ENCODE data around the gene GPRASP1. TPM values are rescaled to one million over a fixed set of nuclear protein-coding genes. Genes with fewer than 3 reads are reported as not detected.

Gene GPRASP1, protein sequence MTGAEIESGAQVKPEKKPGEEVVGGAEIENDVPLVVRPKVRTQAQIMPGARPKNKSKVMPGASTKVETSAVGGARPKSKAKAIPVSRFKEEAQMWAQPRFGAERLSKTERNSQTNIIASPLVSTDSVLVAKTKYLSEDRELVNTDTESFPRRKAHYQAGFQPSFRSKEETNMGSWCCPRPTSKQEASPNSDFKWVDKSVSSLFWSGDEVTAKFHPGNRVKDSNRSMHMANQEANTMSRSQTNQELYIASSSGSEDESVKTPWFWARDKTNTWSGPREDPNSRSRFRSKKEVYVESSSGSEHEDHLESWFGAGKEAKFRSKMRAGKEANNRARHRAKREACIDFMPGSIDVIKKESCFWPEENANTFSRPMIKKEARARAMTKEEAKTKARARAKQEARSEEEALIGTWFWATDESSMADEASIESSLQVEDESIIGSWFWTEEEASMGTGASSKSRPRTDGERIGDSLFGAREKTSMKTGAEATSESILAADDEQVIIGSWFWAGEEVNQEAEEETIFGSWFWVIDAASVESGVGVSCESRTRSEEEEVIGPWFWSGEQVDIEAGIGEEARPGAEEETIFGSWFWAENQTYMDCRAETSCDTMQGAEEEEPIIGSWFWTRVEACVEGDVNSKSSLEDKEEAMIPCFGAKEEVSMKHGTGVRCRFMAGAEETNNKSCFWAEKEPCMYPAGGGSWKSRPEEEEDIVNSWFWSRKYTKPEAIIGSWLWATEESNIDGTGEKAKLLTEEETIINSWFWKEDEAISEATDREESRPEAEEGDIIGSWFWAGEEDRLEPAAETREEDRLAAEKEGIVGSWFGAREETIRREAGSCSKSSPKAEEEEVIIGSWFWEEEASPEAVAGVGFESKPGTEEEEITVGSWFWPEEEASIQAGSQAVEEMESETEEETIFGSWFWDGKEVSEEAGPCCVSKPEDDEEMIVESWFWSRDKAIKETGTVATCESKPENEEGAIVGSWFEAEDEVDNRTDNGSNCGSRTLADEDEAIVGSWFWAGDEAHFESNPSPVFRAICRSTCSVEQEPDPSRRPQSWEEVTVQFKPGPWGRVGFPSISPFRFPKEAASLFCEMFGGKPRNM (N-terminal part only)
- 0.55 and 0.62 TPM in 2 replicates for total RNA-seq

DNA sequence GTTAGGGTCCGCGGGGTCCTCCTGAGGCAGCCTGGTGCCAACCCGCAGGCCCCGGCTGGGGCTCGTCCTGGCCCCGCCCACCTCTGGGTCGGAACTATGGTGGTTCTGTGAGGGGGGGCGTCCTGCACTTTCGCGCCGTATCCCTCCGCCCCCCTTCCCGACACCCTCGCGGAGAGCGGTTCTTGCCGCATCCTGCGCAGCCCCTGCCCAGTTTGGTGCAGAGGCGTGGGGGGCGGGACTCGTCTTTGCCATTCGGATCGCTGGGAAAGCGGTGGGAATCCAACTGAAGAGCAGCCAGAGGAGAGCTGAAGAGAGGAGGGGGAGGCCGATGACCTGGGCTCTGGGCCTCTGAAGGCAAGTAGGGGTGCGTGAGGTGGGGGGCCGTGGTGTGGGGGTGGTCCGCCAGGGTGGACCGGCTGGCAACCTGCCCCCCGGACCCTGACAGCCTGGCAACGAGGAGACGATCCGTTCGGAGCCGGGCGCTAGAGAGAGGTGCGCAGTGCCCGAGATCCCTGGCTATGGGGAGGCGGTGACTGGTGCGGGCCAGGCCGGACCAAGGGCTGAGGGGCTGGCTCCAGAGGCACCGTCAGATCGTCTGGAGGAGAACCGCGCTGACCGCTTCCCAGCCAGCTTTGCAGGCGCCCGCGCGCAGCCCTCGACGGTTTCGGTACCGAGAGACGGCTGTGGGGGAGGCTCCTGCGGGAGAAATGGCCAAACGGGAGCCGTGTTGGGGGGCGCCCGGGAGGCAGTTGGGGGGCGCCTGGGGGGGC is at the start of gene GPRASP1:
Gene GPRASP1 (plus strand): TSS at position 242 of the 770 bp plus-strand sequence. CDS start 2,431 bp downstream, outside the sequence.
- H3K4me3 Mint-ChIP-seq (ENCODE audit: low read depth), result peak within 1 kb of the TSS; percentile 81
- H3K9me3 Mint-ChIP-seq, result no peaks in the 10 kb centered on the region
- H3K27ac Mint-ChIP-seq, result peak within 1 kb of the TSS; percentile 65
- intact Hi-C loops (cut with micrococcal nuclease), result loop anchor here (2.0 kb wide), 1 partner anchor 53 kb away; the partner anchor contains the start of gene ARMCX5
- DNase-seq (ENCODE audit: low spot score), result no peak
- H3K4me1 Mint-ChIP-seq (ENCODE audit: low read depth), result peaks cover 11% of the 10 kb centered on the region
- H3K36me3 Mint-ChIP-seq (ENCODE audit: low read depth), result no peaks in the 10 kb centered on the region
- peaks cover 12% of the 10 kb centered on the region for H3K27me3 Mint-ChIP-seq (ENCODE audit: low read depth)

DNA sequence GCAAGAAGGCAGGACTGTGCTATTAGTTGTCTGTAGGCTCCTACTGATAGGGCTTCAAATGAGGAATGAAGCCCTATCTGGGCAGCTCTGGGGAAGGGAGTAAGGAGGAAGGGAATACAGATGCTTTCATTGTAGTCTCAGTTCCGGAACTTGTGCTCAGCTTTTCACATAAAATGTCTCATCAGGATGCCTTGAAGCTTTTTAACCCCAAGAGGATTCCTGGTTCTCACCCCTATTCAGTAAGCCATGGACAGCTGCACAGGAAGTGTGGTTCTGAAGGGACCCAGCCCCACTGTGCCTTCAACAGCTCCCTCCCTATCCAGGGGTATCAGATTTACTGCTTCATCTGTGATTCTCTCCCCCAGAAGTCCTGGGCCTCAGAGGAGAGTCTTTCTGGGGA is 47.0 kb upstream of the GPRASP1 start:
- Mint-ChIP-seq H3K36me3 (ENCODE audit: low read depth) (peaks cover 24% of the 10 kb centered on the region), H3K4me1 (ENCODE audit: low read depth) (peaks cover 8% of the 10 kb centered on the region), H3K27me3 (ENCODE audit: low read depth) (no peaks in the 10 kb centered on the region), H3K27ac (no peak overlapping the region), H3K4me3 (ENCODE audit: low read depth) (no peak overlapping the region), H3K9me3 (no peaks in the 10 kb centered on the region)
- intact Hi-C loops (cut with micrococcal nuclease), result no loop called here
- DNase-seq (ENCODE audit: low spot score), result no peak

DNA sequence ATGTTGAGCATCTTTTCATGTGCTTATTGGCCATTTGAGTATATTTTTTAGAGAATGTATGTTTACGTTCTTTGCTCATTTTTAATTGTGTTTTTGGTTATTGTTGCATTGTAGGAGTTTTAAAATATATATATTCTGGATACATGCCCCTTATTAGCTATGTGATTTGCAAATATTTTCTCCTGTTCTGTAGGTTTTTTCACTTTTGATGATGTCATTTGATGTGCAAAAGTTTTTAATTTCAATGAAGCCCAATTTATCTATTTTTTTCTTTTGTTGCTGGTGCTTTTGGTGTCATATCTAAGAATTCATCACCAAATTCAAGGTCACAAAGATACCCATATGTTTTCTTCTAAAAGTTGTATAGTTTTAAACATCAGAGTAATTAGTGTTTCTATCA is 45.2 kb upstream of the GPRASP1 start:
- Mint-ChIP-seq H3K36me3 (ENCODE audit: low read depth) (peaks cover 29% of the 10 kb centered on the region), H3K27me3 (ENCODE audit: low read depth) (no peaks in the 10 kb centered on the region), H3K9me3 (no peaks in the 10 kb centered on the region), H3K4me1 (ENCODE audit: low read depth) (no peaks in the 10 kb centered on the region), H3K27ac (no peak overlapping the region), H3K4me3 (ENCODE audit: low read depth) (no peak overlapping the region)
- DNase-seq (ENCODE audit: low spot score), result no peak
- intact Hi-C loops (cut with micrococcal nuclease), result no loop called here

DNA sequence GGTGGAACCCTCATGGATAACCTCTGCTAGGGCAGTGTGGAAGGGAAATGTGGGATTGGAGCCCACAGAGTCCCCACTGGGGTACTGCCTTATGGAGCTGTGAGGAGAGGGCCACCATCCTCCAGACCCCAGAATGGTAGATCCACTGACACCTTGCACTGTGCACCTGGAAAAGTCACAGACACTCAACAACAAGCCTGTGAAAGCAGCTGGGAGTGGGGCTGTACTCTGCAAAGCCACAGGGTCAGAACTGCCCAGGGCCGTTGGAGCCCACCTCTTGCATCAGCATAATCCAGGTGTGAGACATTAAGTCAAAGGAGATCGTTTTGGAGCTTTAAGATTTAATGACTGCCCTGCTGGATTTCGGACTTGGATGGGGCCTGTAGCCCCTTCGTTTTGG is 40.4 kb upstream of the GPRASP1 start:
- Mint-ChIP-seq H3K36me3 (ENCODE audit: low read depth) (peaks cover 30% of the 10 kb centered on the region), H3K27me3 (ENCODE audit: low read depth) (no peaks in the 10 kb centered on the region), H3K27ac (no peak overlapping the region), H3K4me1 (ENCODE audit: low read depth) (no peaks in the 10 kb centered on the region), H3K4me3 (ENCODE audit: low read depth) (no peak overlapping the region), H3K9me3 (peaks cover 12% of the 10 kb centered on the region)
- intact Hi-C loops (cut with micrococcal nuclease), result no loop called here
- no peak for DNase-seq (ENCODE audit: low spot score)

DNA sequence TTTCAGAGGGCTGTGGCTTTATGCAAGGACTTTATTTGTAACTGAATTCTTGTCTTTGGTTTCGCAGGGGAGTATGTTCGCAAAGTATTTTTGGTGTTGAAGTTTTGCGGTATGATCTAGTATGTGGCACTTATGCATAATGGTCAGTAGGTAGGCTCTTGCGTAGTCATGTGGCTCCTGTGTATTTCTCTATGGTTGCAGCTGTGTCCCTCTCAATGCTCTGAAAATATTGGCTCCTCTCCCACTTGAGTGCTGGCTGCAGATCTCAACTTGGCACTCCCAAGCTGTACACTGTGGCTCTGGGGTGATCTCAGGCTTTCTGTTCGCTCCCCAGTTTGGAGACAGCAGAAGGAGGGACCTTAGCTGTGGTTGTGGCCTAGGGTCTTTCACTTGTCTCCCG is 27.2 kb upstream of the GPRASP1 start:
- peaks cover 9% of the 10 kb centered on the region for H3K4me1 Mint-ChIP-seq (ENCODE audit: low read depth)
- peaks cover 3% of the 10 kb centered on the region for H3K36me3 Mint-ChIP-seq (ENCODE audit: low read depth)
- no peaks in the 10 kb centered on the region for H3K27me3 Mint-ChIP-seq (ENCODE audit: low read depth)
- no peak for DNase-seq (ENCODE audit: low spot score)
- H3K9me3 Mint-ChIP-seq, result peaks cover 25% of the 10 kb centered on the region
- peak overlapping the region; percentile 19 for H3K27ac Mint-ChIP-seq
- H3K4me3 Mint-ChIP-seq (ENCODE audit: low read depth), result no peak overlapping the region
- intact Hi-C loops (cut with micrococcal nuclease), result no loop called here

DNA sequence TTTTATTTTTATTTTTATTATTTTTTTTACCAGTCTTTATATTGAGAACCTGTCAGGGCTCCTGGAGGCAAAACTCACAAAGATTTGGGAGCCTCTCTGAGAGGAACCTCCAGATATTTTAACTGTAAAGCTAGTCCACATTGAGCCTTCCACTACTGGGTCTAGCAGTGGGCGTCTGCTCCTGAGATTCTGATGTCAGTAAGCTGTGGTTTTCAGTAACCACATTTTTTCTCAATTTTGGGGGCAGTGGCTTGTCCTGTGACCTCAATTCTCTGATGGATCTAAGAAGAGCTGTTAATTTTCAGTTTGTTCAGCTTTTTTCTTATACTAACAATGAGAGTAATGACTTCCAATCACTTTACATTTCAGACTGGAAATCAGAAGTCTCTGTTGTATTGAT is 23.6 kb upstream of the GPRASP1 start:
- H3K27me3 Mint-ChIP-seq (ENCODE audit: low read depth), result no peaks in the 10 kb centered on the region
- H3K36me3 Mint-ChIP-seq (ENCODE audit: low read depth), result peaks cover 3% of the 10 kb centered on the region
- peaks cover 9% of the 10 kb centered on the region for H3K4me1 Mint-ChIP-seq (ENCODE audit: low read depth)
- intact Hi-C loops (cut with micrococcal nuclease), result no loop called here
- no peak overlapping the region for H3K27ac Mint-ChIP-seq
- no peaks in the 10 kb centered on the region for H3K9me3 Mint-ChIP-seq
- H3K4me3 Mint-ChIP-seq (ENCODE audit: low read depth), result no peak overlapping the region
- DNase-seq (ENCODE audit: low spot score), result no peak

DNA sequence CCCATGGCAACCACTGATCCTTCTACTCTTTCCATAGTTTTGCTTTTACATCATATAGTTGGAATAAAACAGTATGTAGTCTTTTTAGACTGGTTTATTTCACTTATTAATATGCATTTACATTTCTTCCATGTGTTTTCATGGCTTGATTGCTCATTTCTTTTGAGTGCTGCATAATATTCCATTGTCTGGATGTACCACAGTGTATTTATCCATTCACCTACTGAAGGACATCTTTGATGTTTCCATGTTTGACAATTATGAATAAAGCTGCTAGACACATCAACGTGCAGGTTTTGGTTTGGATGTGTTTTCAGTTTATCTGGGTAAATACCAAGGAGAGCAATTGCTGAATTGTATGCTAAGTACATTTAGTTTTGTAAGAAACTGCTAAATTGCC is 13.7 kb upstream of the GPRASP1 start:
- H3K9me3 Mint-ChIP-seq, result no peaks in the 10 kb centered on the region
- H3K27ac Mint-ChIP-seq, result no peak overlapping the region
- no peaks in the 10 kb centered on the region for H3K4me1 Mint-ChIP-seq (ENCODE audit: low read depth)
- H3K27me3 Mint-ChIP-seq (ENCODE audit: low read depth), result no peaks in the 10 kb centered on the region
- no peak for DNase-seq (ENCODE audit: low spot score)
- H3K4me3 Mint-ChIP-seq (ENCODE audit: low read depth), result no peak overlapping the region
- H3K36me3 Mint-ChIP-seq (ENCODE audit: low read depth), result no peaks in the 10 kb centered on the region
- intact Hi-C loops (cut with micrococcal nuclease), result no loop called here

DNA sequence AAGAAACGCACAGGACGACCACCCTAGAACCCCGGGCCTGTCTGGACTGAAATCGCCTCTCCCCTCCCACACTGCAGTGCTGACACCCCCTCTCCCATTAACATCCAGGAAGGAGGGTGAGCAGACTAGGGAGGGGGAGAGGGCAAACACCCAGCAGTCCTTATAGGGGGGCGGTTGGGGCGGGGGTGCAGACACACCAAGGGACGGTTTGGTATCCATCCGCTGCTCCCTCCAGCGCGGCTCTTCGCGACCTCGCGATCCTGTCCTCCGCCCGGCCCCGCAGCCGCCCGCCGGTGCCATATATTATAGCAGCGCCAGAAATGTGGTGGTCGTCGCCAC is 411 bp upstream of the GPRASP1 start:
- intact Hi-C loops (cut with micrococcal nuclease), result no loop called here
- peaks cover 10% of the 10 kb centered on the region for H3K27me3 Mint-ChIP-seq (ENCODE audit: low read depth)

DNA sequence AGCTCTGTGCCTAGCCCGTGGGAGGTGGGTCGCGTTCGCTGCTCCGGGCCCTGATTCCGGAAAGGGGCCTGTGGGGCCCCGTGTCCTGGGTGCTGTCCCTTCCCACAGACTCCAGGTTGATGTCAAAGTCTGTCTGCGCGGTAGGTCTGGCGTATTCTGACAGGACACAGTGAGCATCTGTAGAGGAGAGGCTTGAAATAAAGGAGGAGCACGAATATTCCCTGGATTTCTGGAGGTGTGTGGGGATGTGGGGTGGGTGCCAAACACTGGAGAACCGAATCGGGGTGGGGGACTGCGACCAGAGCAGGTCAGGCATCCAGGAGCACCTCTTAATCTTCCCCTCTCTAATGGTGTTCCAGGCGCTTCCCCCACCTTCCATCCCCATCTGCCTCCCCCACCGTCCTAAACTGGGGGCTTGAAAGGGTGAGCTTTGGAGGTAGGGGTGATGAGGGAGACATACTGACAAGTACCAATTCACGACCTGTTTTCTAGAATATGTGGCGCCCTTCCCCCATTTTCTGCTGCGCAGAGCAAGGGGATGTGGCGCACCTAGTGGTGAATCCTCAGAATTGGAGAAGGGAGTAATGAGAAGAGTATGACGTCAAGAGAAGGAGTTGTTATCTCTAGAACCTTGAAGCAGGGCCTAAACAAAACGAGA is 877 bp downstream of the GPRASP1 start:
- intact Hi-C loops (cut with micrococcal nuclease), result loop anchor here (2.0 kb wide), 1 partner anchor 53 kb away; the partner anchor contains the start of gene ARMCX5
- H3K36me3 Mint-ChIP-seq (ENCODE audit: low read depth), result no peaks in the 10 kb centered on the region
- H3K27me3 Mint-ChIP-seq (ENCODE audit: low read depth), result peaks cover 13% of the 10 kb centered on the region
- peak overlapping the region; percentile 77 for H3K4me3 Mint-ChIP-seq (ENCODE audit: low read depth)
- H3K27ac Mint-ChIP-seq, result peak overlapping the region; percentile 65
- H3K4me1 Mint-ChIP-seq (ENCODE audit: low read depth), result peaks cover 11% of the 10 kb centered on the region
- no peak for DNase-seq (ENCODE audit: low spot score)
- no peaks in the 10 kb centered on the region for H3K9me3 Mint-ChIP-seq

More for the DNA sequence above, 411 bp upstream of the GPRASP1 start:
- Mint-ChIP-seq H3K27ac (no peak overlapping the region), H3K9me3 (no peaks in the 10 kb centered on the region), H3K4me3 (ENCODE audit: low read depth) (peak overlapping the region; percentile 81), H3K4me1 (ENCODE audit: low read depth) (peaks cover 11% of the 10 kb centered on the region), H3K36me3 (ENCODE audit: low read depth) (no peaks in the 10 kb centered on the region)
- DNase-seq (ENCODE audit: low spot score), result no peak

DNA sequence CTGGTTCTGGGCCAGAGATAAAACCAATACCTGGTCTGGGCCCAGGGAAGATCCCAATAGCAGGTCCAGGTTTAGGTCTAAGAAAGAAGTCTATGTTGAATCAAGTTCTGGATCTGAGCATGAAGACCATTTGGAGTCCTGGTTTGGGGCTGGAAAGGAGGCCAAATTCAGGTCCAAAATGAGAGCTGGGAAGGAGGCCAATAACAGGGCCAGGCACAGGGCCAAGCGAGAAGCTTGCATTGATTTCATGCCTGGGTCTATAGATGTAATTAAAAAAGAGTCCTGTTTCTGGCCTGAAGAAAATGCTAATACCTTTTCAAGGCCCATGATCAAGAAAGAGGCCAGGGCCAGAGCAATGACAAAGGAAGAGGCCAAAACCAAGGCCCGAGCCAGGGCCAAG is 3.4 kb downstream of the GPRASP1 start:
- intact Hi-C loops (cut with micrococcal nuclease), result loop anchor here (5.0 kb wide), 1 partner anchor 113 kb away; no protein-coding TSS in a partner anchor
- H3K4me1 Mint-ChIP-seq (ENCODE audit: low read depth), result peaks cover 15% of the 10 kb centered on the region
- peaks cover 13% of the 10 kb centered on the region for H3K27me3 Mint-ChIP-seq (ENCODE audit: low read depth)
- no peaks in the 10 kb centered on the region for H3K36me3 Mint-ChIP-seq (ENCODE audit: low read depth)
- DNase-seq (ENCODE audit: low spot score), result no peak
- H3K27ac Mint-ChIP-seq, result no peak overlapping the region
- H3K4me3 Mint-ChIP-seq (ENCODE audit: low read depth), result no peak overlapping the region
- H3K9me3 Mint-ChIP-seq, result no peaks in the 10 kb centered on the region

DNA sequence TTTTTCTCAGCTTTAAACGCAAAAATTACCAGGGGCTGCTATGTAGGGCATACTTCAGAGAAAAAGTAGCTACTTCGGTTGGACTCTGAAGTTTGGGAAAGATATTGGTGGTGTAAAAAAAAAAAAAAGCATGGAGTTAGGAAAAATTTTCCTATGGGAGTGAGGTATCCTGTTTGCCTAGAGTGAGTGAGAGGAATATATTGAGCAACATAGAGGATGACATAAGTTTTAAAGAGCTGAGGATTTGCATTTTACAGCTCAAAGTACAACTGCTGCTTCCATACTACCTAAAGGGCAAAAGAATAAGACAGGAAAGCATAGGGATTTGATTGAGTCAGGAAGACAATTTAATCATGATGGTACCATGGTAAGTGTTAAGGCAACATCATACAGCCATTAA is 7.3 kb downstream of the GPRASP1 start:
- no peaks in the 10 kb centered on the region for H3K36me3 Mint-ChIP-seq (ENCODE audit: low read depth)
- no peak for DNase-seq (ENCODE audit: low spot score)
- peaks cover 7% of the 10 kb centered on the region for H3K4me1 Mint-ChIP-seq (ENCODE audit: low read depth)
- no peak overlapping the region for H3K27ac Mint-ChIP-seq
- H3K9me3 Mint-ChIP-seq, result no peaks in the 10 kb centered on the region
- peaks cover 3% of the 10 kb centered on the region for H3K27me3 Mint-ChIP-seq (ENCODE audit: low read depth)
- no peak overlapping the region for H3K4me3 Mint-ChIP-seq (ENCODE audit: low read depth)
- intact Hi-C loops (cut with micrococcal nuclease), result loop anchor here (5.0 kb wide), 1 partner anchor 109 kb away; no protein-coding TSS in a partner anchor
